Spleen (tissue), 11 donors: ENCODE results near the gene GRK5. TPM values are rescaled to one million over a fixed set of nuclear protein-coding genes. Genes with fewer than 3 reads are reported as not detected.

Experiments
- DNase-seq: peaks from one replicate; pipeline ENCODE4 v3.0.0-alpha.2; 2020
- H3K27ac ChIP-seq, 8 donors: fragments of 200-600 bp; sonication (generic) in 7 of 8; 1 replicate in 4 of 8; 2 replicates in 4 of 8; pipeline versions ENCODE4 v1.5.0 to v1.8.0; 2016 to 2021; ENCODE audit warnings: inconsistent platforms in 4 of 8, mild to moderate bottlenecking in 4 of 8, moderate library complexity in 1 of 8
- H3K27me3 ChIP-seq, 7 donors: fragments of 200-600 bp; sonication (generic) in 6 of 7; replicated peaks in 1 of 7; 1 replicate in 4 of 7; 2 replicates in 3 of 7; pipeline versions ENCODE4 v1.5.0 to v1.8.0; 2016 to 2021; ENCODE audit warnings: inconsistent platforms in 3 of 7, mild to moderate bottlenecking in 1 of 7
- H3K36me3 ChIP-seq, 6 donors: fragments of 200-600 bp; sonication (generic) in 5 of 6; 1 replicate in 4 of 6; 2 replicates in 2 of 6; pipeline versions ENCODE4 v1.5.0 to v1.8.0; 2016 to 2021; ENCODE audit warnings: inconsistent platforms in 2 of 6
- H3K4me1 ChIP-seq, 6 donors: fragments of 200-600 bp; sonication (generic) in 5 of 6; 1 replicate in 3 of 6; 2 replicates in 3 of 6; pipeline versions ENCODE4 v1.5.0 to v1.8.0; 2016 to 2021; ENCODE audit warnings: inconsistent platforms in 3 of 6
- H3K4me3 ChIP-seq, 8 donors: fragments of 200-600 bp; sonication (generic) in 7 of 8; 1 replicate in 4 of 8; 2 replicates in 4 of 8; pipeline versions ENCODE4 v1.5.0 to v1.8.0; 2016 to 2021; ENCODE audit warnings: inconsistent platforms in 4 of 8, mild to moderate bottlenecking in 4 of 8, moderate library complexity in 2 of 8
- H3K9me3 ChIP-seq, 8 donors: fragments of 200-600 bp; sonication (generic) in 7 of 8; 1 replicate in 4 of 8; 2 replicates in 4 of 8; pipeline versions ENCODE4 v1.5.0 to v1.8.0; 2016 to 2021; ENCODE audit warnings: inconsistent platforms in 4 of 8
- CTCF ChIP-seq, 11 experiments: fragments of 200-600 bp in 7 of 11; fragments of 450-650 bp in 4 of 11; sonication (generic) in 4 of 11; IDR thresholded peaks in 8 of 11; conservative IDR thresholded peaks in 3 of 11; 1 replicate in 7 of 11; 2 replicates in 4 of 11; pipeline versions ENCODE4 v1.4.0 to v1.8.0; 2016 to 2021; ENCODE audit warnings: antibody characterized with exemption in 11 of 11, inconsistent platforms in 4 of 11, mild to moderate bottlenecking in 1 of 11
- POLR2A ChIP-seq, 3 donors: fragments of 450-650 bp; IDR thresholded peaks; one replicate each; pipeline ENCODE4 v1.5.1; 2017; ENCODE audit warnings: antibody characterized with exemption in 3 of 3, mild to moderate bottlenecking in 1 of 3
- POLR2AphosphoS5 ChIP-seq, 3 donors: sonication (generic); formaldehyde crosslinking; IDR thresholded peaks; one replicate each; pipeline ENCODE4 v1.5.1; 2017; ENCODE audit warnings: antibody characterized with exemption in 3 of 3
- WGBS, 5 donors: extraction: QIAGEN DNeasy Blood & Tissue Kit in 3 of 5; methylation state at CpG; one replicate each; pipeline versions ENCODE4 v1.1.5 to v1.1.7; 2013 to 2018; 5-methylcytosine and 5-hydroxymethylcytosine counted together
- intact Hi-C: fragments of 100-400 bp; cut with DNase I; formaldehyde crosslinking; loops from one replicate; pipeline ENCODE4 v1.15.0; 2023; ENCODE audit warnings: low total_unique reads
- polyA plus RNA-seq, 3 donors: library from polyadenylated mRNA; stranded (reverse); fragments of 200-250 nt; gene quantifications; one replicate each; pipeline ENCODE4 v1.2.1, GENCODE V29; 2013
- total RNA-seq, 7 donors: library from RNA; depleted of rRNA in 3 of 7; stranded (reverse); fragments of >200 nt in 3 of 7; fragmentation: NEBNext Ultra II Directional in 4 of 7; extraction: Animal tissue kit (Norgen Biotek cat#: 25700) in 4 of 7; gene quantifications; one replicate each; pipeline versions ENCODE4 v1.1.0 to v1.2.1, GENCODE V29; 2016 to 2021
- donor health status: healthy with polysubstance abuse.
- donor health status: DM: no; HTN: no; CAD: no; lungs with moderate emphysema.
- donor health status: DM: no; HTN: no; CAD: no.
- donor health status: Bipolar disorder and iron deficiency.
- donor health status: healthy.
- donor health status: DM: no; HTN: no; CAD: no.
- donor health status: DM: yes; HTN: yes; CAD: no.

Gene GRK5
- total and polyA plus RNA-seq, 10 donors = 15.5 to 85.2 (median 52.1) TPM

- peak overlapping the region; percentile 72 to 92 (median 80) for H3K27ac ChIP-seq
Measured at GRCh38 chr10:119394657-119395279, 187.4 kb downstream of the GRK5 start.

GRCh38 chr10:119395280-119396007, 188.1 kb downstream of the GRK5 start:
- H3K4me3 ChIP-seq = peak overlapping the region in 1 of 8 donors; percentile 50
- no peaks in the 10 kb centered on the region for H3K9me3 ChIP-seq
- DNase-seq = peak; percentile 88
- H3K27me3 ChIP-seq = no peaks in the 10 kb centered on the region
- H3K4me1 ChIP-seq = peaks cover 22 to 83% (median 50%) of the 10 kb centered on the region in 6 donors
- peak overlapping the region; percentile 72 to 92 (median 80) for H3K27ac ChIP-seq
- intact Hi-C loops = no loop called here
- peaks cover 0 to 55% (median 16%) of the 10 kb centered on the region in 6 donors for H3K36me3 ChIP-seq
- WGBS, 5 donors = 51 to 68% (median 58%) methylated on average over 21 to 24 of the region's 24 CpGs
- no peak for TF ChIP-seq CTCF (IDR thresholded peaks at IDR 0.05 in 8 of 11, conservative IDR thresholded peaks at IDR 0.05 in 3 of 11)
- TF ChIP-seq POLR2AphosphoS5 (IDR thresholded peaks at IDR 0.05) = peak; percentile 71 to 78 (median 75)

More at GRCh38 chr10:119394657-119395279, 187.4 kb downstream of the GRK5 start:
- TF ChIP-seq CTCF (IDR thresholded peaks at IDR 0.05 in 8 of 11, conservative IDR thresholded peaks at IDR 0.05 in 3 of 11) = no peak
- no peaks in the 10 kb centered on the region for H3K9me3 ChIP-seq
- 57 to 81% (median 68%) methylated on average over 8 to 10 of the region's 11 CpGs for WGBS, 5 donors
- intact Hi-C loops = no loop called here
- peak overlapping the region in 1 of 8 donors; percentile 50 for H3K4me3 ChIP-seq
- DNase-seq = no peak
- peaks cover 0 to 48% (median 16%) of the 10 kb centered on the region in 6 donors for H3K36me3 ChIP-seq
- peaks cover 22 to 76% (median 48%) of the 10 kb centered on the region in 6 donors for H3K4me1 ChIP-seq
- no peaks in the 10 kb centered on the region for H3K27me3 ChIP-seq

- H3K9me3 ChIP-seq = no peaks in the 10 kb centered on the region
- WGBS, 5 donors = 70 to 76% (median 72%) methylated on average over 10 of the region's 10 CpGs
- H3K4me3 ChIP-seq = peak overlapping the region in 1 of 8 donors; percentile 50
- TF ChIP-seq CTCF (IDR thresholded peaks at IDR 0.05 in 8 of 11, conservative IDR thresholded peaks at IDR 0.05 in 3 of 11) = no peak
- TF ChIP-seq POLR2AphosphoS5 (IDR thresholded peaks at IDR 0.05) = no peak
- TF ChIP-seq POLR2A (IDR thresholded peaks at IDR 0.05) = no peak
- H3K27me3 ChIP-seq = no peaks in the 10 kb centered on the region
- peak overlapping the region in 7 of 8 donors; percentile 76 to 92 (median 80) for H3K27ac ChIP-seq
- peaks cover 22 to 85% (median 52%) of the 10 kb centered on the region in 6 donors for H3K4me1 ChIP-seq
- peaks cover 0 to 55% (median 16%) of the 10 kb centered on the region in 6 donors for H3K36me3 ChIP-seq
- no peak for DNase-seq
- intact Hi-C loops = no loop called here
Measured at GRCh38 chr10:119396008-119396708, 188.8 kb downstream of the GRK5 start.
